NCI-H2227 (cell line): ENCODE data around the gene ESYT1.

Experiments
- DNase-seq: peaks from one replicate; lab custom pipeline; 2025; ENCODE audit not compliant: unreplicated experiment; lab: John Stamatoyannopoulos, UW

ESYT1 gene, protein sequence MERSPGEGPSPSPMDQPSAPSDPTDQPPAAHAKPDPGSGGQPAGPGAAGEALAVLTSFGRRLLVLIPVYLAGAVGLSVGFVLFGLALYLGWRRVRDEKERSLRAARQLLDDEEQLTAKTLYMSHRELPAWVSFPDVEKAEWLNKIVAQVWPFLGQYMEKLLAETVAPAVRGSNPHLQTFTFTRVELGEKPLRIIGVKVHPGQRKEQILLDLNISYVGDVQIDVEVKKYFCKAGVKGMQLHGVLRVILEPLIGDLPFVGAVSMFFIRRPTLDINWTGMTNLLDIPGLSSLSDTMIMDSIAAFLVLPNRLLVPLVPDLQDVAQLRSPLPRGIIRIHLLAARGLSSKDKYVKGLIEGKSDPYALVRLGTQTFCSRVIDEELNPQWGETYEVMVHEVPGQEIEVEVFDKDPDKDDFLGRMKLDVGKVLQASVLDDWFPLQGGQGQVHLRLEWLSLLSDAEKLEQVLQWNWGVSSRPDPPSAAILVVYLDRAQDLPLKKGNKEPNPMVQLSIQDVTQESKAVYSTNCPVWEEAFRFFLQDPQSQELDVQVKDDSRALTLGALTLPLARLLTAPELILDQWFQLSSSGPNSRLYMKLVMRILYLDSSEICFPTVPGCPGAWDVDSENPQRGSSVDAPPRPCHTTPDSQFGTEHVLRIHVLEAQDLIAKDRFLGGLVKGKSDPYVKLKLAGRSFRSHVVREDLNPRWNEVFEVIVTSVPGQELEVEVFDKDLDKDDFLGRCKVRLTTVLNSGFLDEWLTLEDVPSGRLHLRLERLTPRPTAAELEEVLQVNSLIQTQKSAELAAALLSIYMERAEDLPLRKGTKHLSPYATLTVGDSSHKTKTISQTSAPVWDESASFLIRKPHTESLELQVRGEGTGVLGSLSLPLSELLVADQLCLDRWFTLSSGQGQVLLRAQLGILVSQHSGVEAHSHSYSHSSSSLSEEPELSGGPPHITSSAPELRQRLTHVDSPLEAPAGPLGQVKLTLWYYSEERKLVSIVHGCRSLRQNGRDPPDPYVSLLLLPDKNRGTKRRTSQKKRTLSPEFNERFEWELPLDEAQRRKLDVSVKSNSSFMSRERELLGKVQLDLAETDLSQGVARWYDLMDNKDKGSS

GRCh38 chr12:56127888-56128669, at the start of gene ESYT1:
ESYT1 (plus strand) TSS chr12:56128267; CDS start chr12:56128320, 53 bp downstream.
- DNase-seq, result peak; percentile 98

DNA sequence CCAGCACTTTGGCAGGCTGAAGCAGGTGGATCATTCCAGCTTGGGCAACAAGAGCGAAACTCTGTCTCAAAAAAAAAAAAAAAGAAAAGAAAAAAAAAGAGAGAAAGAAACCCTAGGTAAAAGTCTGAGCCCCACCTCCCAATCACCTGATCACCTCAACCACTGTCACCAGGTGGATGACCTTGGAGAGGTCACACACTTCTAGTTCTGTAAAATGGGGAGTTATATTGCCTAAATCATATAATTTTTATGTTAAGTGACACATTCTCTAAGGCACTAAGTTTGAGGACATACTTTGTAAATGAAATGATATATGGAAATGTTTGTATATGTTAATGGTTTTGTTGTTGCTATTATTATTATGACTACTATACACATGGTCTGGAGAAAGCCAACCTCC, 49.6 kb upstream of the ESYT1 start:
- no peak for DNase-seq

- DNase-seq, result peak; percentile 70
These were observed 48.9 kb upstream of the ESYT1 start for GRCh38 chr12:56078931-56079722.

DNA sequence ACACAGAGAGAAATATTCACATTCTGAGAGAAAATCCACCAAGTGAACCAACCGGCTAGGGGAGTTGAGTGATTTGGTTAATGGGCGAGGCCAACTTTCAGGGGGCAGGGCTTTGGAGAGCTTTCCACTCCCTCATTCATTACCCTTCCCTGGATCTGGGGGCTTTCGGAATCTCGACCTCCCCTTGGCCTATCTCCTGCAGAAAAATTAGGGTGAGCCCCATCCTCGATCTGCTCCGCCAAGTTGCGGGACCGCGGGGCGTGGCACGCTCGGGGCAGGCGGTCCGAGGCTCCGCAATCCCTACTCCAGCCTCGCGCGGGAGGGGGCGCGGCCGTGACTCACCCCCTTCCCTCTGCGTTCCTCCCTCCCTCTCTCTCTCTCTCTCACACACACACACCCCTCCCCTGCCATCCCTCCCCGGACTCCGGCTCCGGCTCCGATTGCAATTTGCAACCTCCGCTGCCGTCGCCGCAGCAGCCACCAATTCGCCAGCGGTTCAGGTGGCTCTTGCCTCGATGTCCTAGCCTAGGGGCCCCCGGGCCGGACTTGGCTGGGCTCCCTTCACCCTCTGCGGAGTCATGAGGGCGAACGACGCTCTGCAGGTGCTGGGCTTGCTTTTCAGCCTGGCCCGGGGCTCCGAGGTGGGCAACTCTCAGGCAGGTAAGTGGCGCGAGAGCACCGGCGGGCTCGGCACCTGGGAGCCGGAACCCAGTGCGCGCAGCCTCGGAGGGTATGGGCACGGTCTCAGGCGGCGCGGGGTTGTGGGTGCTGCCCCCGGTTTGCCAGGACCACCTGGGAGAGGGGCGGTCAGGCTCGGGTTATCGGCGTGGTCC, 48.1 kb upstream of the ESYT1 start, which contains the start of gene ERBB3:
Gene ERBB3, plus strand, starts transcription at position 443 of the 833 bp plus-strand sequence. Its CDS starts 136 bp downstream, at position 579.
- DNase-seq, result peak; percentile 67

- DNase-seq, result no peak
These were observed 47.4 kb upstream of the ESYT1 start for GRCh38 chr12:56080556-56081138.

GRCh38 chr12:56081393-56082347, 46.4 kb upstream of the ESYT1 start:
- no peak for DNase-seq

DNA sequence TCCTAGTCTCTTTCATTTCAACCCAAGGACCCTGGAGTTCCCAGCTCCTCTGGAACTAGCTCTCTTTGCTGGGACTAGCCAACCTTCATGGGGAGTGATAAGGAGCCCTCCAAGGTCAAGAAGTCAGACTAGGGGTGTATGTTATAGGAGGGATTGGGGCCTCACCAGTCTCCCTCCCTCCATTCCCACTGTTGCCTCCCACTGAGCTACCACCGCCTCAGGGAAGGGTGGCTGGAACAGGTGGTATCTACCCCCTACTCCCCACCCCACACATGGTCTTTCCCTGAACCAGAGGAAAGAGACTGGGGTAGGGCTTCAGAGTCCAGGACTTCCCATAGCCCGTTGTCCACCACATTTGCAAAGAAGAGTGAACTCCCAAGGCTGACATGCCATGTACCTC, 45.7 kb upstream of the ESYT1 start:
- DNase-seq, result no peak

- DNase-seq, result no peak
These were observed 45.1 kb upstream of the ESYT1 start for GRCh38 chr12:56082967-56083366.

DNA sequence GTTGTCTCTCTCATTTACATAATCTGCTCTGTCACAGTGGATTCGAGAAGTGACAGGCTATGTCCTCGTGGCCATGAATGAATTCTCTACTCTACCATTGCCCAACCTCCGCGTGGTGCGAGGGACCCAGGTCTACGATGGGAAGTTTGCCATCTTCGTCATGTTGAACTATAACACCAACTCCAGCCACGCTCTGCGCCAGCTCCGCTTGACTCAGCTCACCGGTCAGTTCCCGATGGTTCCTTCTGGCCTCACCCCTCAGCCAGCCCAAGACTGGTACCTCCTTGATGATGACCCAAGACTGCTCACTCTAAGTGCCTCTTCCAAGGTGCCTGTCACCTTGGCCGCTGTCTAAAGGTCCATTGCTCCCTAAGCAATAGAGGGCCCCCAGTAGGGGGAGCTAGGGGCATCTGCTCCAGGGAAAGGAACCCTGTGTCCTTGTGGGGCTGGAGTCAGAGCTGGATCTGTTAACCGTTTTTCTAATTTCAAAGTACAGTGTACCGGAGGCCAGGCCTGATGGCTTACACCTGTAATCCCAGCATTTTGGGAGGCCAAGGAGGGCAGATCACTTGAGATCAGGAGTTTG, 43.0 kb upstream of the ESYT1 start:
- no peak for DNase-seq

- DNase-seq, result no peak
These were observed 42.0 kb upstream of the ESYT1 start for GRCh38 chr12:56086096-56086495.

GRCh38 chr12:56086608-56087007, 41.5 kb upstream of the ESYT1 start:
- DNase-seq, result no peak

DNA sequence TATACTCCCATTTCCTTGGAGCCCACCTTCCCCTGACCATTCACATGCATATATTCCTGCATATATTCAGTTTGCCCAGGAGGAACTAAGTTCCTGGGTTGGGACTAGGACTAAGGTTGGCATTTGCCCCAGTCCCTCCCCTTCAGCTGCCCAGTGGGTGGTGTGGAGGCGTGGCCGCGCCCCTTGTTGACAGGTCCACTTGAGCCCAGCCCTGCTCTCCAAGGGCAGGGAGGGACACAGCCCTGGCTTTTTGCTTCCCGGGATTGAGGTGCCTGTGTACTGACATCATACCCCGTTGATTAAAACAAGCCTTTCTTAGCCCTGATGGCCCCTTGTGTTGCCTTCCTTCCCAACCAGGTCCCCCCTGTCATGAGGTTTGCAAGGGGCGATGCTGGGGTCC, 40.8 kb upstream of the ESYT1 start:
- no peak for DNase-seq

GRCh38 chr12:56097738-56098137, 30.3 kb upstream of the ESYT1 start:
- no peak for DNase-seq

DNA sequence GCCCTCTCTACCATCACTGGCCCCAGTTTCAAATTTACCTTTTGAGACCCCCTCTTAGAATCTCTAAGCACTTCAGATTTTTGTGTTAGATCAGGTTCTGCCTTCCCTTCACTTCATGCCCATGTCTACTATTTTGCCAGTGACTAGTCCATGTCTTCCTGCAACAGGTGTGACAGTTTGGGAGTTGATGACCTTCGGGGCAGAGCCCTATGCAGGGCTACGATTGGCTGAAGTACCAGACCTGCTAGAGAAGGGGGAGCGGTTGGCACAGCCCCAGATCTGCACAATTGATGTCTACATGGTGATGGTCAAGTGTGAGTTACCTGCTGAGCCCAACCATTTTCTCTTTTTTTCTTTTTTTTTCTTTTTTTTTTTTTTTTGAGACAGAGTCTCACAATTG, 29.5 kb upstream of the ESYT1 start:
- no peak for DNase-seq

DNA sequence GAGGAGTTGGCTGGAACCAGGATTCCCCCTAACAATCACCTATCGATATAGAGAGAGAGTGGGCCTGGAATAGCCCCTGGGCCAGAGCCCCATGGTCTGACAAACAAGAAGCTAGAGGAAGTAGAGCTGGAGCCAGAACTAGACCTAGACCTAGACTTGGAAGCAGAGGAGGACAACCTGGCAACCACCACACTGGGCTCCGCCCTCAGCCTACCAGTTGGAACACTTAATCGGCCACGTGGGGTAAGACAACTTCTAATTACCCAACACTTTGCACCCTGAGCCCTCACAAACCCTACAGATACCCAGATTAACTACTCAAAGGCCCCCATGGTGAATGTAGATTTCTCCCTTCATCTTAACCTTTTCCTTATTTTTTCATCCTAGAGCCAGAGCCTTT, 28.3 kb upstream of the ESYT1 start:
- DNase-seq, result no peak

GRCh38 chr12:56101045-56101444, 27.0 kb upstream of the ESYT1 start:
- DNase-seq, result no peak

- no peak for DNase-seq
These were observed 25.4 kb upstream of the ESYT1 start for GRCh38 chr12:56102683-56103065.
